GM12878 (cell line): Measurements from ENCODE around the gene UNC5B. TPM values are rescaled to one million over a fixed set of nuclear protein-coding genes. Genes with fewer than 3 reads are reported as not detected.

ENCODE experiments used
- ATAC-seq: fragments of 200-7000 bp; cut with Tn5 transposase; 3 replicates; pipeline ENCODE4 v1.9.1; 2020; ENCODE audit warnings: mild to moderate bottlenecking, moderate library complexity
- BruUV-seq: library from RNA; stranded (reverse); fragments of 400-500 nt; replicated peaks from 2 replicates; lab custom pipeline; 2021; lab: Mats Ljungman, UMichigan
- CTCF ChIA-PET: fragments of 300-600 bp; sonication (Branson Sonifier 250); formaldehyde crosslinking; extraction: SDS; loops from one replicate; lab custom pipeline; 2021; ENCODE audit warnings: inconsistent platforms; lab: Yijun Ruan, JAX
- POLR2A ChIA-PET: fragments of 350-600 bp; formaldehyde crosslinking; extraction: SDS; loops from one replicate; lab custom pipeline; 2021; ENCODE audit warnings: inconsistent platforms; lab: Charles Lee
- RAD21 ChIA-PET: fragments of 300-600 bp; sonication (Branson Sonifier 250); formaldehyde crosslinking; loops from one replicate; lab custom pipeline; 2023; ENCODE audit warnings: antibody characterized with exemption; ENCODE audit not compliant: unreplicated experiment; lab: Charles Lee
- SMC1A ChIA-PET: fragments of 300-600 bp; sonication (Branson Sonifier 250); formaldehyde crosslinking; loops from one replicate; lab custom pipeline; 2023; ENCODE audit not compliant: unreplicated experiment, uncharacterized antibody; lab: Charles Lee
- DNase-seq: peaks from one replicate; pipeline ENCODE4 v3.0.0-alpha.2; 2011; ENCODE audit warnings: low read depth, low spot score
- FAIRE-seq: peaks from 3 replicates; lab custom pipeline; 2011; peaks lifted over from hg19 to GRCh38; lab: Jason Lieb, UNC
- H2AFZ ChIP-seq: 2 replicates; pipeline ENCODE4 v1.6.0; 2011; ENCODE audit warnings: low read depth, low read length, control low read depth; ENCODE audit not compliant: control insufficient read depth
- H3K27ac ChIP-seq: 2 replicates; pipeline ENCODE4 v1.5.1; 2011; ENCODE audit warnings: control low read depth; ENCODE audit not compliant: control insufficient read depth, insufficient read depth
- H3K27me3 ChIP-seq, 2 experiments: replicated peaks in 1 of 2; 2 replicates each; pipeline versions ENCODE4 v1.6.0 to v1.6.1; 2011; ENCODE audit warnings: low read length in 1 of 2; ENCODE audit not compliant: control insufficient read depth in 2 of 2, insufficient read depth in 2 of 2
- H3K36me3 ChIP-seq, 2 experiments: 2 replicates each; pipeline ENCODE4 v1.5.1; 2011; ENCODE audit warnings: low read length in 1 of 2; ENCODE audit not compliant: control insufficient read depth in 2 of 2, insufficient read depth in 2 of 2
- H3K4me1 ChIP-seq: 2 replicates; pipeline ENCODE4 v1.6.1; 2011; ENCODE audit warnings: mild to moderate bottlenecking, low read length, moderate library complexity, mixed read lengths; ENCODE audit not compliant: control insufficient read depth, insufficient read depth
- H3K4me2 ChIP-seq: 2 replicates; pipeline ENCODE4 v1.6.0; 2011; ENCODE audit warnings: control low read depth; ENCODE audit not compliant: control insufficient read depth, insufficient read depth
- H3K4me3 ChIP-seq: fragments of 200-600 bp; sonication (generic); 2 replicates; pipeline ENCODE4 v1.5.1; 2016
- H3K79me2 ChIP-seq: 2 replicates; pipeline ENCODE4 v1.6.0; 2011; ENCODE audit warnings: low read length; ENCODE audit not compliant: control insufficient read depth, insufficient read depth
- H3K9ac ChIP-seq: 2 replicates; pipeline ENCODE4 v1.8.0; 2011; ENCODE audit warnings: low read length, control low read depth, mixed read lengths; ENCODE audit not compliant: control insufficient read depth, insufficient read depth
- H3K9me3 ChIP-seq: replicated peaks from 3 replicates; pipeline ENCODE4 v1.5.1; 2011; ENCODE audit warnings: mild to moderate bottlenecking, low read length; ENCODE audit not compliant: control insufficient read depth, insufficient read depth
- H4K20me1 ChIP-seq: 2 replicates; pipeline ENCODE4 v1.6.0; 2011; ENCODE audit not compliant: control insufficient read depth, insufficient read depth
- ESRRA ChIP-seq: IDR thresholded peaks from 2 replicates; pipeline ENCODE4 v1.6.1; 2012; ENCODE audit warnings: mild to moderate bottlenecking, low read length, improper control_type of control experiment
- GATAD2B ChIP-seq: fragments of 450-650 bp; conservative IDR thresholded peaks from 2 replicates; pipeline ENCODE4 v1.6.1; 2017; ENCODE audit warnings: low read depth, mild to moderate bottlenecking, moderate library complexity
- JUNB ChIP-seq: IDR thresholded peaks from 2 replicates; pipeline ENCODE4 v1.6.1; 2016; ENCODE audit warnings: antibody characterized with exemption, mild to moderate bottlenecking
- NRF1 ChIP-seq: conservative IDR thresholded peaks from 2 replicates; pipeline ENCODE4 v1.6.1; 2011; ENCODE audit warnings: mild to moderate bottlenecking, low read depth, low read length, improper control_type of control experiment
- RBBP5 ChIP-seq: fragments of 200-600 bp; sonication (generic); conservative IDR thresholded peaks from 2 replicates; pipeline ENCODE4 v1.6.1; 2016
- RFX5 ChIP-seq: IDR thresholded peaks from 2 replicates; pipeline ENCODE4 v1.6.1; 2011; ENCODE audit warnings: low read depth, low read length, improper control_type of control experiment
- SREBF1 ChIP-seq: IDR thresholded peaks from 2 replicates; pipeline ENCODE4 v1.6.1; 2012; ENCODE audit warnings: mild to moderate bottlenecking, low read length
- SRF ChIP-seq, 2 experiments: IDR thresholded peaks; 2 replicates each; pipeline ENCODE4 v1.6.1; 2011; ENCODE audit warnings: low read depth in 2 of 2, low read length in 2 of 2, mild to moderate bottlenecking in 1 of 2, moderate library complexity in 1 of 2
- STAT3 ChIP-seq: IDR thresholded peaks from 2 replicates; pipeline ENCODE4 v1.6.1; 2011; ENCODE audit warnings: low read depth, low read length, improper control_type of control experiment
- TCF3 ChIP-seq: IDR thresholded peaks from 2 replicates; pipeline ENCODE4 v1.6.1; 2012; ENCODE audit warnings: low read depth, mild to moderate bottlenecking, low read length, borderline replicate concordance; ENCODE audit not compliant: insufficient read depth
- ZNF24 ChIP-seq: fragments of 450-650 bp; IDR thresholded peaks from 2 replicates; pipeline ENCODE4 v1.6.1; 2017; ENCODE audit warnings: antibody characterized with exemption, mild to moderate bottlenecking
- ZNF384 ChIP-seq: IDR thresholded peaks from 2 replicates; pipeline ENCODE4 v1.6.1; 2012; ENCODE audit warnings: low read depth, mild to moderate bottlenecking, low read length, improper control_type of control experiment, borderline replicate concordance
- WGBS: methylation state at CpG from one replicate; pipeline ENCODE4 v1.1.6; 2016; ENCODE audit warnings: low lambda C conversion rate; ENCODE audit not compliant: insufficient replicate concordance, insufficient coverage; ENCODE audit errors: missing lambda C conversion rate; 5-methylcytosine and 5-hydroxymethylcytosine counted together
- in situ Hi-C: fragments of 300-500 bp; cut with MboI; formaldehyde crosslinking; loops from 9 replicates; pipeline ENCODE4 v1.14.3; 2018; ENCODE audit warnings: mixed read lengths
- intact Hi-C: fragments of 100-400 bp; cut with micrococcal nuclease; formaldehyde crosslinking; loops from one replicate; pipeline ENCODE4 v1.14.2; 2022; ENCODE audit not compliant: unreplicated experiment
- polyA plus RNA-seq, 11 experiments: library from polyadenylated mRNA; depleted of rRNA in 4 of 11; unstranded in 6 of 11; stranded (reverse) in 5 of 11; fragments of >200 nt; fragmentation: Nextera tagmentation in 4 of 11; fragmentation: Illumina TruSeq in 1 of 11; extraction: Ambion mirVana in 4 of 11; extraction: Trizol in 1 of 11; gene quantifications; 1 replicate in 1 of 11; 2 replicates in 10 of 11; pipeline versions ENCODE4 v1.2.1 to v1.2.3, GENCODE V29; 2011 to 2016; ENCODE audit warnings: inconsistent platforms in 2 of 11, missing spikeins in 2 of 11, low read depth in 1 of 11
- total RNA-seq, 4 experiments: library from RNA; depleted of rRNA in 3 of 4; stranded (reverse); fragments of >200 nt in 3 of 4; fragmentation: Illumina TruSeq in 1 of 4; extraction: Trizol in 1 of 4; gene quantifications; 2 replicates each; pipeline versions ENCODE4 v1.2.1 to v1.2.3, GENCODE V29; 2013 to 2021
- TF ChIP-seq, protein P1 (sequence below): IDR thresholded peaks from 2 replicates; pipeline ENCODE4 v1.6.1; 2011; ENCODE audit warnings: borderline replicate concordance, low read depth, mild to moderate bottlenecking, moderate library complexity, mixed read lengths, low read length; ENCODE audit not compliant: insufficient read depth; ENCODE audit errors: extremely low read length
- TF ChIP-seq, protein P2 (sequence below): IDR thresholded peaks from 2 replicates; pipeline ENCODE4 v1.6.1; 2012; ENCODE audit warnings: improper control_type of control experiment, low read depth, low read length; ENCODE audit not compliant: insufficient replicate concordance
- TF ChIP-seq, protein P3 (sequence below): fragments of 450-650 bp; IDR thresholded peaks from 2 replicates; pipeline ENCODE4 v1.6.1; 2017; ENCODE audit warnings: mild to moderate bottlenecking, moderate library complexity

Gene UNC5B
- total and polyA plus RNA-seq, 10 of the 15 experiments (the other 5 are each of a cell fraction or from before 2014, with no cell fraction given), result 0.03 to 0.08 TPM; not detected in 8

DNA sequence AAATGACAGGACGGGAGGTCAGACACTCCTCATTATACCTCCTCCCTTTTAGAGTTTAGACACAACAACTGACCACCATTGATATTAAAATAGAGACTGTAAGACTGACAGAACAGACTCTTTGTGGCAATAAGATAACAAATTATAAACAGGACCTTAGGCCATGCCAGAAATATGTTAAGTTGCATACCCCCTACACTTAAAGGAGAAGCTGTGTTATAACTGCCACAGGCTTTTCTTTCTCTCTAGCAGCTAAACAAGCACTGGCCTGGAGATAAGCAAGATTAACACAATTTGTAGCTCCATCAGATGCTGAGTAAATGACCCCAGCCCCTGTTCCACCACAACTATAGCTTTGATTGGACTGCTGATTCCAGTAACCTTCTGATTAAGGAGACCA, 10.5 kb upstream of the UNC5B start:
- Histone ChIP-seq H3K4me3 (no peak overlapping the region), H2AFZ (no peak overlapping the region), H3K9me3 (peaks cover 1% of the 10 kb centered on the region; the same call in 2 of the 3 replicates), H3K36me3 (no peaks in the 10 kb centered on the region), H3K9ac (no peak overlapping the region), H3K4me2 (no peak overlapping the region), H3K27ac (no peak overlapping the region), H3K27me3 (peaks cover 0 to 4% of the 10 kb centered on the region in 2 experiments; a peak in 1 of 4 replicates), H3K4me1 (no peaks in the 10 kb centered on the region), H3K79me2 (no peaks in the 10 kb centered on the region), H4K20me1 (no peaks in the 10 kb centered on the region)
- no TSS peak for BruUV-seq
- RAD21 ChIA-PET, result no interaction called here
- no peak for DNase-seq
- intact Hi-C loops, result no loop called here
- SMC1A ChIA-PET, result no interaction called here
- in situ Hi-C loops, result no loop called here
- ATAC-seq, result no peak
- FAIRE-seq, result no peak
- CTCF ChIA-PET, result interaction anchor here (0.9 kb wide), 1 partner anchor 276 kb away, joined by 3 read pairs; no protein-coding TSS in a partner anchor
- POLR2A ChIA-PET, result no interaction called here
- 6% methylated on average over 1 of the region's 1 CpG for WGBS
- no peak for TF ChIP-seq ZNF384
- TF ChIP-seq, protein P1, sequence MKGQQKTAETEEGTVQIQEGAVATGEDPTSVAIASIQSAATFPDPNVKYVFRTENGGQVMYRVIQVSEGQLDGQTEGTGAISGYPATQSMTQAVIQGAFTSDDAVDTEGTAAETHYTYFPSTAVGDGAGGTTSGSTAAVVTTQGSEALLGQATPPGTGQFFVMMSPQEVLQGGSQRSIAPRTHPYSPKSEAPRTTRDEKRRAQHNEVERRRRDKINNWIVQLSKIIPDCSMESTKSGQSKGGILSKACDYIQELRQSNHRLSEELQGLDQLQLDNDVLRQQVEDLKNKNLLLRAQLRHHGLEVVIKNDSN, result no peak
- no peak for TF ChIP-seq RFX5
- no peak for TF ChIP-seq SRF (IDR thresholded peaks at IDR 0.05; ENCODE audit: low read depth in 2 of 2, low read length in 2 of 2)
- TF ChIP-seq, protein P2, sequence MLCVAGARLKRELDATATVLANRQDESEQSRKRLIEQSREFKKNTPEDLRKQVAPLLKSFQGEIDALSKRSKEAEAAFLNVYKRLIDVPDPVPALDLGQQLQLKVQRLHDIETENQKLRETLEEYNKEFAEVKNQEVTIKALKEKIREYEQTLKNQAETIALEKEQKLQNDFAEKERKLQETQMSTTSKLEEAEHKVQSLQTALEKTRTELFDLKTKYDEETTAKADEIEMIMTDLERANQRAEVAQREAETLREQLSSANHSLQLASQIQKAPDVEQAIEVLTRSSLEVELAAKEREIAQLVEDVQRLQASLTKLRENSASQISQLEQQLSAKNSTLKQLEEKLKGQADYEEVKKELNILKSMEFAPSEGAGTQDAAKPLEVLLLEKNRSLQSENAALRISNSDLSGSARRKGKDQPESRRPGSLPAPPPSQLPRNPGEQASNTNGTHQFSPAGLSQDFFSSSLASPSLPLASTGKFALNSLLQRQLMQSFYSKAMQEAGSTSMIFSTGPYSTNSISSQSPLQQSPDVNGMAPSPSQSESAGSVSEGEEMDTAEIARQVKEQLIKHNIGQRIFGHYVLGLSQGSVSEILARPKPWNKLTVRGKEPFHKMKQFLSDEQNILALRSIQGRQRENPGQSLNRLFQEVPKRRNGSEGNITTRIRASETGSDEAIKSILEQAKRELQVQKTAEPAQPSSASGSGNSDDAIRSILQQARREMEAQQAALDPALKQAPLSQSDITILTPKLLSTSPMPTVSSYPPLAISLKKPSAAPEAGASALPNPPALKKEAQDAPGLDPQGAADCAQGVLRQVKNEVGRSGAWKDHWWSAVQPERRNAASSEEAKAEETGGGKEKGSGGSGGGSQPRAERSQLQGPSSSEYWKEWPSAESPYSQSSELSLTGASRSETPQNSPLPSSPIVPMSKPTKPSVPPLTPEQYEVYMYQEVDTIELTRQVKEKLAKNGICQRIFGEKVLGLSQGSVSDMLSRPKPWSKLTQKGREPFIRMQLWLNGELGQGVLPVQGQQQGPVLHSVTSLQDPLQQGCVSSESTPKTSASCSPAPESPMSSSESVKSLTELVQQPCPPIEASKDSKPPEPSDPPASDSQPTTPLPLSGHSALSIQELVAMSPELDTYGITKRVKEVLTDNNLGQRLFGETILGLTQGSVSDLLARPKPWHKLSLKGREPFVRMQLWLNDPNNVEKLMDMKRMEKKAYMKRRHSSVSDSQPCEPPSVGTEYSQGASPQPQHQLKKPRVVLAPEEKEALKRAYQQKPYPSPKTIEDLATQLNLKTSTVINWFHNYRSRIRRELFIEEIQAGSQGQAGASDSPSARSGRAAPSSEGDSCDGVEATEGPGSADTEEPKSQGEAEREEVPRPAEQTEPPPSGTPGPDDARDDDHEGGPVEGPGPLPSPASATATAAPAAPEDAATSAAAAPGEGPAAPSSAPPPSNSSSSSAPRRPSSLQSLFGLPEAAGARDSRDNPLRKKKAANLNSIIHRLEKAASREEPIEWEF, result no peak
- no peak for TF ChIP-seq SREBF1
- TF ChIP-seq, protein P3, sequence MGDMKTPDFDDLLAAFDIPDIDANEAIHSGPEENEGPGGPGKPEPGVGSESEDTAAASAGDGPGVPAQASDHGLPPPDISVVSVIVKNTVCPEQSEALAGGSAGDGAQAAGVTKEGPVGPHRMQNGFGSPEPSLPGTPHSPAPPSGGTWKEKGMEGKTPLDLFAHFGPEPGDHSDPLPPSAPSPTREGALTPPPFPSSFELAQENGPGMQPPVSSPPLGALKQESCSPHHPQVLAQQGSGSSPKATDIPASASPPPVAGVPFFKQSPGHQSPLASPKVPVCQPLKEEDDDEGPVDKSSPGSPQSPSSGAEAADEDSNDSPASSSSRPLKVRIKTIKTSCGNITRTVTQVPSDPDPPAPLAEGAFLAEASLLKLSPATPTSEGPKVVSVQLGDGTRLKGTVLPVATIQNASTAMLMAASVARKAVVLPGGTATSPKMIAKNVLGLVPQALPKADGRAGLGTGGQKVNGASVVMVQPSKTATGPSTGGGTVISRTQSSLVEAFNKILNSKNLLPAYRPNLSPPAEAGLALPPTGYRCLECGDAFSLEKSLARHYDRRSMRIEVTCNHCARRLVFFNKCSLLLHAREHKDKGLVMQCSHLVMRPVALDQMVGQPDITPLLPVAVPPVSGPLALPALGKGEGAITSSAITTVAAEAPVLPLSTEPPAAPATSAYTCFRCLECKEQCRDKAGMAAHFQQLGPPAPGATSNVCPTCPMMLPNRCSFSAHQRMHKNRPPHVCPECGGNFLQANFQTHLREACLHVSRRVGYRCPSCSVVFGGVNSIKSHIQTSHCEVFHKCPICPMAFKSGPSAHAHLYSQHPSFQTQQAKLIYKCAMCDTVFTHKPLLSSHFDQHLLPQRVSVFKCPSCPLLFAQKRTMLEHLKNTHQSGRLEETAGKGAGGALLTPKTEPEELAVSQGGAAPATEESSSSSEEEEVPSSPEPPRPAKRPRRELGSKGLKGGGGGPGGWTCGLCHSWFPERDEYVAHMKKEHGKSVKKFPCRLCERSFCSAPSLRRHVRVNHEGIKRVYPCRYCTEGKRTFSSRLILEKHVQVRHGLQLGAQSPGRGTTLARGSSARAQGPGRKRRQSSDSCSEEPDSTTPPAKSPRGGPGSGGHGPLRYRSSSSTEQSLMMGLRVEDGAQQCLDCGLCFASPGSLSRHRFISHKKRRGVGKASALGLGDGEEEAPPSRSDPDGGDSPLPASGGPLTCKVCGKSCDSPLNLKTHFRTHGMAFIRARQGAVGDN, result no peak
- no peak for TF ChIP-seq JUNB
- TF ChIP-seq STAT3, result no peak
- TF ChIP-seq TCF3, result no peak
- no peak for TF ChIP-seq NRF1
- TF ChIP-seq ESRRA, result no peak
- TF ChIP-seq RBBP5, result no peak
- no peak for TF ChIP-seq ZNF24
- no peak for TF ChIP-seq GATAD2B
